HG03066 (cell line): ENCODE data around the gene ZFR2.
"Not testable (repeated sequence)": the region's sequence is repeated elsewhere in the genome, so short reads cannot be mapped to it uniquely, and the experiment has no call there.

Source experiments
- ATAC-seq: cut with Tn5 transposase; IDR thresholded peaks from one replicate; pipeline ENCODE4 v1.9.1; 2021; ENCODE audit warnings: low read depth; ENCODE audit not compliant: unreplicated experiment

The ZFR2 gene

GRCh38 chr19:3868770-3869456 is at the start of gene ZFR2:
TSS of gene ZFR2 (minus strand) at chr19:3869038. CDS start at chr19:3869017, 21 bp downstream.
- ATAC-seq: no peak

DNA sequence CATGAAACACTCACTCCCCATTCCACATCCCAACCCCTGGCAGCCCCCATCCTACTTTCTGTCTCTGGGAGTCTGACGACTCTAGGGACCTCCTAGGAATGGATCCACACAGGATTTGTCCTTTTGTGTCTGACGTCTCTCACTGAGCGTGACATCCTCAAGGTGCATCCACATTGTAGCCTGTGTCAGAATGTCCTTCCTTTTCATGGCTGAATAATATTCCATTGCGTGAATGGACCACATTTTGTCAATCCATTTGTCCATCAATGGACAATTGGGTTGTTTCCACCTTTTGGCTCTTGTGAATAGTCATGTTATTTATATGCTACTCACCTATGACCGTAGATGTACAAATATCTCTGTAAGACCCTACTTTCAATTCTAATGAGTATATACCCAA is 47.2 kb upstream of the ZFR2 start:
- no peak for ATAC-seq

GRCh38 chr19:3914199-3914598 is 45.4 kb upstream of the ZFR2 start:
- no peak for ATAC-seq

GRCh38 chr19:3910105-3910504 is 41.3 kb upstream of the ZFR2 start:
- no peak for ATAC-seq

- no peak for ATAC-seq
Observed at GRCh38 chr19:3908266-3909054, 39.6 kb upstream of the ZFR2 start.

DNA sequence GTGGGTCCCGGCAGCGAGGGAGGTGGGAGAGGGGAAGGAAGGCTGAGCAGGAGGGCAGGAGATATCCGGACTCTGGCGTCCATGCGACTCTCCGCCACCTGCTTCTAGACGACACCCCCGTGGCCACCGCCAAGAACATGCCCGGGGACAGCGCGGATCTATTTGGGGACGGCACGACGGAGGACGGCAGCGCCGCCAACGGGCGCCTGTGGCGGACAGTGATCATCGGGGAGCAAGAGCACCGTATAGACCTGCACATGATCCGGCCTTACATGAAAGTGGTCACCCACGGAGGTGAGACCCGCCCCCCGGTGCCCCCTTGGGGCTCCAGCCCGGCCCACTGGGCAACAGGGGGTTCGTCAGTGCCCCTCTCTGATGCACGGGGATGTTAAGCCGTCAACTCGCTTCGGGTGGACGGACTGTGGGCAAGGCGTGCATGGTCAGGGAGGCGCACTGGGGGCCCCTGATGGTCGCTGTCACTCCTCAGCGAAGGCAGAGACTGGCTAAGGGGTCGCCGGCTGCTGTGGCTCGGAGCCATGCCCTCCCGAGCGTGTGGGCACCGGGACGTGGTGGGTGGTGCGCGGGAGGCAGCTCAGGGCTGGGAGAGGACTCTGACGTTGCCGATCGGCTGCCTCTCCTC is 38.9 kb upstream of the ZFR2 start:
- no peak for ATAC-seq

- no peak for ATAC-seq
Observed at GRCh38 chr19:3904233-3904632, 35.4 kb upstream of the ZFR2 start.

GRCh38 chr19:3902317-3902973 is 33.6 kb upstream of the ZFR2 start:
- ATAC-seq: no peak

- ATAC-seq: no peak
Observed at GRCh38 chr19:3899531-3900294, 30.9 kb upstream of the ZFR2 start.

GRCh38 chr19:3898426-3898825 is 29.6 kb upstream of the ZFR2 start:
- ATAC-seq: no peak

DNA sequence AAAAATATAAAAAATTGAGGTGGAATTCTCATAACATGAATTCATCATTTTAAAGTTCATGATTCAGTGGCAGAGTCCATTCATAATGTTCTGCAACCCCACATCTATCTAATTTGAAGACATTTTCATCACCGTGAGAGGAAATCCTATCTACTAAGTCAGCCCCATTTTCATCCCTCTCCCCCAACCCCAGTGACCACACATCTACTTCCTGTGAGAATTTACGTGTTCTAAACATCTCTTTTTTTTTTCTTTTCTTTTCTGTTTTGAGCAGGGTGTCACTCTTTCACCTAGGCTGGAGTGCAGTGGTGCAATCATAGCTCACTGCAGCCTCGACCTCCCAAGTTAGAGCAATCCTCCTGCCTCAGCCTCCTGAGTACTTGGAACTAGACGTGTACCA is 29.1 kb upstream of the ZFR2 start:
- ATAC-seq: no peak

DNA sequence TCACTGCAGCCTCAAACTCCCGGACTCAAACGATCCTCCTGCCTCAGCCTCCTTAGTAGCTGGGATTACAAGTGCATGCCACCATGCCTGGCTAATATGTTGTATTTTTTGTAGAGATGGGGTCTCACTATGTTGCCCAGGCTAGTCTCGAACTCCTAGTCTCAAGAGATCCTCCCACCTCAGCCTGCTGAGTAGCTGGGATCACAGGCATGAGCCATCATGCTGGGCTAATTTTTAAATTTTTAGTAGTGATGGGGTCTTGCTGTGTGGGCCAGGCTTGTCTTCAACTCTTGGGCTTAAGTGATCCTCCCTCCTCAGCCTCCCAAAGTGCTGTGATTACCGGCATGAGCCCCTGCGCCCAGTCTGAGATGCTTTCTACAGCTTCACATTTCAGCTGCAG is 26.9 kb upstream of the ZFR2 start:
- ATAC-seq: no peak

DNA sequence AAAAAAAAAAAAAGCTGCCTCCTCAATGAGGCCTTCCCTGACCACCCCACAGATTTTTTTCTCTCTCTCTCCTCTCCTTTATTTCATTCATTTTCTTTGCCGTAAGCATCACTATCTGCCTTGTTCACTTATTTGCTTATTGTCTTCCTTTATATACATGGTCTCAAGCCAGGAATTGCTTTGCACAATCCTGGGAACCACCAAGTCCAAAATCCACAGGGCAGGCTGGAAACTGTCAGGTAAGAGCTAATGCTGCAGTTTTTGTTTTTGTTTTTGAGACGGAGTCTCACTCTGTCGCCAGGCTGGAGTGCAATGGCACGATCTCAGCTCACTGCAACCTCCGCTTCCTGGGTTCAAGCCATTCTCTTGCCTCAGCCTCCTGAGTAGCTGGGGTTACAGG is 26.1 kb upstream of the ZFR2 start:
- not testable (repeated sequence) for ATAC-seq

DNA sequence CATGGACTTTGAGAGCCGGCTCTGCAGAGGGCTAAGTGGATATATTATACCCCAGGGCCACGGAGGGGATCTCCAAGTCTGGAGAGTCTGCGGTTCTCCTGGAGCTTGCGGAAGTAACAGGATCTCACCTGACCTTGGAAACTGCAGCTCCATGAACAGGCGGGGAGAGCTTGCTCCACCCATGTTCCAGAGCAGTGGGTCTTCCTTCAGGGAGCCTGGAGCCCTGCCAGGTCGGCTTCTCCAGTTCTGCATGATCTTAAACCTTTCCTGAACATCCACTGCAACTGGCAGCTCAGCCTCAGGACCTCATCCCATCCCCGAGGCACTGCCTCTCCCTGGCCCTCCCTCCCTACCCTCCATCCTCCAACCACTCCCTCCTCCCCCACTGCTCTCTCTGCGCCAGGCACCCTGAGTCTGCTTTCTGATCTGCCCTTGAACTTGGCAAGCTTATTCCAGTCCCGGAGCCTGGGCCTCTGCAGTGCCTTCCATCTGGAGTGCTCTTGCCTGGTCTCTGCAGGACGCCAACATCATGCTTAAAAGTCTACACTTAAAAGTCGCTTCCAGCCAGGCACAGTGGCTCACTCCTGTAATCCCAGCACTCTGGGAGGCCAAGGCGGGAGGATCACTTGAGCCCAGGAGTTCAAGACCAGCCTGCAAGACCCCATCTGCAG is 24.8 kb upstream of the ZFR2 start:
- no peak for ATAC-seq

DNA sequence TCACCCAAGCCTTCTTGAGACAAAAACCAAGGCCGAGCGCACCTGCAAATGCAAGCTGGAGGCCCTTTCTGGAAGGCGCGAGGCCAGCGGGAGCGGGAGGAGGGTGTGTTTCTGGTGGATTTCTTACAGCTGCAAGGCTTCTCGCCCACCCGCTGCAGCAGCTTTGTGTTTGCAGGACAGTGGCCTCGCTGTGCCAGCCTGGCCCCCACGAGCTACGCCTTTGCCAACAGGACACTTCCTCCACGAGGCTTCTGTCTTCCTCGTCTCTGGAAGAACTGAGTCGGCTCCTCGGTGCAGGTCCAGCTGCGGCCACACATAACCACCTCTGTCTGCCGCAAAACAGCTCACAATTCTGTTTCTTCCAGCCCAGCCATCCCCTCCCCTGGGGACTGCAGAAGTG is 21.8 kb upstream of the ZFR2 start:
- ATAC-seq: no peak

DNA sequence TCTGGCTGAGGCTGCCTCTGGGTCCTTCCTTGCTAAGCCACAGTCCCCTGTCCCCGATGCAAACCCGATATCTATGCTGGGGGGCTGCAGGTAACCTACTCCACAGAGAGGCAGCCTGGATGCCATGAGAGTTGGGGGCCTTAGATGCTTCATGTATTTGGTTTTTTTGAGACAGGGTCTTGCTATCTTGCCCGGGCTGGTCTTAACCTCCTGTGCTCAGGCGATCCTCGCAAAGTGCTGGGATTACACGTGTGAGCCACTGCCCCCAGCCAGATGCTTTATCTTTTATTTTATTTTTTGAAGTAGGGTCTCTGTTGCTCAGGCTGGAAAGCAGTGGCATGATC is 13.2 kb upstream of the ZFR2 start:
- no peak for ATAC-seq

DNA sequence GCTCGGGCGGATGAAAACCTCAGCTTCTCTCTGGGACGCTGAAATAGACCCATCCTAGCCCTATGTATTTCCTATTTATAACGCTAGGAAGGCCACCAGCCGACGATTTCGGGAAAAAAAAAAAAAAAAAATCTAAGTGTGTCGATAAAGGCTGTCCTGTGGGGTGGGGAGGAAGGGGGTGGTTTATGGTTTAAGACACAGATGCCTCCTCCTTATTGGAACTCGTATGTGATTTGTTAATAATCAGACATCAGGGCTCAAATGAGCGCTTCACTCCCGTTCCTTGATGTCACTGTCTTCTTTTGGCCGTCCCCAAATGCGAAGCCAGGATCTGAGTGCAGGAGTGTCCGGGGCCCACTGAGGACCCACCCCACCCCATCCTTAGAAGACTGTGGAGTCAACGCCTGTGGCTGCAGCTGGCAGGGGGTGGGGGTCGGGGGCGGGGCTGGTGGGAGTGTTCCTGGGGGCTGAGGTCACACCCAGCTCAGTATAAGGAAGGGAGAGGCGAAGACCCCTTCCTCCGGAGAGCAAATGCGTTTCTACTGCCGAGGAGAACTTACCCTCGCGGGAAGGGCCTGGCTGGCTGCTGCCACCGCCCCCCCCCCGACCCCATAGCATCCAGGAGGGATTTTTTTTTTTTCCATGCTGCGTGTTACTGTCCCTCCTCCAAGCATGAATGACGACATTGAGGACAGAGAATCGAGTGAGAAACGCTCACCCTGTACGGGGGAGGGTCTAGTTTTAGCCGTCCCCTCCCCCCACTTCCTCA is 12.6 kb upstream of the ZFR2 start:
- ATAC-seq: no peak

- no peak for ATAC-seq
Observed at GRCh38 chr19:3880471-3881271, 11.8 kb upstream of the ZFR2 start, which contains the start of gene ATCAY. TSS of gene ATCAY (plus strand) at chr19:3880685. CDS start at chr19:3885768, 5,083 bp downstream.
